Mucosa of rectum (tissue), 2 donors: ENCODE measurements around the gene KCNAB1.
"Not testable (repeated sequence)": the region's sequence is repeated elsewhere in the genome, so short reads cannot be mapped to it uniquely, and the experiment has no call there.

Source experiments
- H3K27ac ChIP-seq, 2 donors: one replicate each; pipeline ENCODE4 v1.7.0; 2013; ENCODE audit warnings: inconsistent platforms in 2 of 2, low read depth in 2 of 2, low read length in 2 of 2
- H3K27me3 ChIP-seq, 2 donors: one replicate each; pipeline ENCODE4 v1.7.0; 2013; ENCODE audit warnings: low read length in 2 of 2; ENCODE audit not compliant: control insufficient read depth in 2 of 2, insufficient read depth in 2 of 2
- H3K36me3 ChIP-seq, 2 donors: one replicate each; pipeline ENCODE4 v1.7.0; 2013; ENCODE audit warnings: low read length in 2 of 2; ENCODE audit not compliant: control insufficient read depth in 2 of 2, insufficient read depth in 2 of 2
- H3K4me1 ChIP-seq, 2 donors: one replicate each; pipeline ENCODE4 v1.7.0; 2013; ENCODE audit warnings: low read length in 2 of 2, mild to moderate bottlenecking in 1 of 2; ENCODE audit not compliant: control insufficient read depth in 2 of 2, insufficient read depth in 2 of 2
- H3K4me3 ChIP-seq, 2 donors: one replicate each; pipeline ENCODE4 v1.7.0; 2013; ENCODE audit warnings: low read length in 2 of 2
- H3K9ac ChIP-seq, 2 donors: one replicate each; pipeline ENCODE4 v1.7.0; 2013; ENCODE audit warnings: low read length in 2 of 2, low read depth in 1 of 2, mild to moderate bottlenecking in 1 of 2
- H3K9me3 ChIP-seq, 2 donors: one replicate each; pipeline ENCODE4 v1.7.0; 2013; ENCODE audit warnings: low read length in 2 of 2; ENCODE audit not compliant: control insufficient read depth in 2 of 2
- donor health status: healthy.
- donor health status: Normal muscosa, but diverticular disease.

The KCNAB1 gene

DNA sequence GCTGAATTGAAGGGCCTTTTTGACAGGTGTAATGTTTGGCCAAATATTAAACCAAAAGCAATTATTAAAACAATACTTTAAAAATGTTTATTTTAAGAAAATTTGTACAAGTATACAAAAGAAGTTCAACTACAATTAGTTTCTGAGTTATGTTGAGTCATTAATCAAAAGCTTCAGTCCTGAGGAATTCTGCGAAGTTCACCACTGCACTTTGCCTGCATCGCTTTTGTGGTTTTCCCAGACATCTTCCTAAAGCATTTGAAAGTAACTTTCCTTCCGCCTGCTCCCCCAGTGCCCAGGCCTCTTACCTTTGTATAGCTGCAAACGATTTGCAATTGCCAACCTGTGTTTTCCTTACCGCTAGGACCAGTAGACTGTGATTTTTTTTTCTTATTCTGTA is 69.5 kb downstream of the KCNAB1 start:
- no peaks in the 10 kb centered on the region for H3K27me3 ChIP-seq
- H3K4me1 ChIP-seq: no peaks in the 10 kb centered on the region
- H3K36me3 ChIP-seq: no peaks in the 10 kb centered on the region
- H3K27ac ChIP-seq: no peak overlapping the region
- no peak overlapping the region for H3K9ac ChIP-seq
- H3K4me3 ChIP-seq: no peak overlapping the region
- H3K9me3 ChIP-seq: no peaks in the 10 kb centered on the region

DNA sequence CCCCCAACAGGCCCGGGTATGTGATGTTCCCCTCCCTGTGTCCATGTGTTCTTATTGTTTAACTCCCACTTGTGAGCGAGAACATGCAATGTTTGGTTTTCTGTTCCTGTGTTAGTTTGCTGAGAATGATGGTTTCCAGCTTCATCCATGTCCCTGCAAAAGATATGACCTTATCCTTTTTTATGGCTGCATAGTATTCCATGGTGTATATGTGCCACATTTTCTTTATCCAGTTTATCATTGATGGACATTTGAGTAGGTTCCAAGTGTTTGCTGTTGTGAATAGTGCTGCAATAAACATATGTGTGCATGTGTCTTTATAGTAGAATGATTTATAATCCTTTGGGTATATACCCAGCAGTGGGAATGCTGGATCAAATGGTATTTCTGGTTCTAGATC is 74.6 kb downstream of the KCNAB1 start:
- not testable (repeated sequence) for H3K9me3 ChIP-seq, H3K27me3 ChIP-seq, H3K27ac ChIP-seq, H3K4me1 ChIP-seq, H3K36me3 ChIP-seq, H3K4me3 ChIP-seq, H3K9ac ChIP-seq

DNA sequence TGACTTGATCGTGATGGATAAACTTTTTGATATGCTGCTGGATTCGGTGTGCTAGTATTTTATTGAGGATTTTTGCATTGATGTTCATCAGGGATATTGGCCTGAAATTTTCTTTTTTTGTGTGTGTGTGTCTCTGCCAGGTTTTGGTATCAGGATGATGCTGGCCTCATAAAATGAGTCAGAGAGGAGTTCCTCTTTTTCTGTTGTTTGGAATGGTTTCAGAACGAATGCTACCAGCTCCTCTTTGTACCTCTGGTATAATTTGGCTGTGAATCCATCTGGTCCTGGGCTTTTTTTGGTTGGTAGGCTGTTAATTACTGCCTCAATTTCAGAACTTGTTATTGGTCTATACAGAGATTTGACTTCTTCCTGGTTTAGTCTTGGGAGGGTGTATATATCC is 76.8 kb downstream of the KCNAB1 start:
- H3K9me3 ChIP-seq, H3K27ac ChIP-seq, H3K4me3 ChIP-seq, H3K27me3 ChIP-seq, H3K9ac ChIP-seq, H3K4me1 ChIP-seq, H3K36me3 ChIP-seq: not testable (repeated sequence)

DNA sequence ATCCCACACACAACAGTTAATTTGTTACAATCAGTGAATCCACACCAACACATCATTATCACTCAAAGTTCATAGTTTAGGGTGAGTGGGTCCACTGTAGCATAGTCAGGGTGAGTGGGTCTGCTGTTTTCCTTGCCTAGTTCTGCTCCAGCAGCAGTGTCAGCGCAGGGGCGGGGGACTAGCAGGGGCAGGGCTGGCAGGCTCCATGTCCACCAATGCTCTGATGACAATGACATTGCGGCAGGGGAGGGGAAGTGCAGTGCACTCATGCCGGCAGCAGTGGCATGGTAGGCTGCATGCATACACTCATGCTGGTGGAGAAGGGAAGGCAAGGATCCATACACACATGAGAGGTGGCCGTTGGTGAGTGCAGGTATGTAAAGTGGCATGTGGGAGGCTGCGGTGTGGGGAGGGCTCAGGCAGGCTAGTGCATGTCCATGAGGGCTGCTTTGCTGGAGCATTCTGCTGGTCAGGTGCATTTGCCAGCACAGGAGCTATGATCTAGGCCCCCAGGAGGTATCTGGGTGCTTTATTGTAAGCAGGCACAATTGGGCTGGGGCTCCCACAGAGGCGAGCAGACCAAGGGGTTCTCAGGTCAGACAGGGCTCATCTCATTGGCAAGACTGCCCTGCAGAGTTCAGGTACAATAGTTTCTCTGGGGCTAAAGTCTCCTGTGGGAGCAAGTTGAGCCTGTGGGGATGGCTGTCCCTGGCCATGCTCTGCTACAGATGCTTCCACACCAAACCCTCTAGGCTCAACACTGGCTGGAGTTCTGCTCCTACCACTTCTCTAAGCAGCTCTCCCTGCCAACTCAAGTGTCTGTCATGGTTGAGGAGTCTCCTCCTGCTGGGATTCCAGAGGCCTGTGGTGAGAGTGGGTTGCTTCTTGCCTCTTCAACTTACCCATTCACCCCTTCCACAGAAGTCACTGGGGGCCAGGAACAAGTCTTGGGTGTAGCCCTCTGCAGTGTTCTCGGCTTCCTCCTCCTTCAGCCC is 81.3 kb downstream of the KCNAB1 start:
- Histone ChIP-seq H3K4me3 (no peak overlapping the region), H3K4me1 (no peaks in the 10 kb centered on the region), H3K27me3 (no peaks in the 10 kb centered on the region), H3K27ac (no peak overlapping the region), H3K9me3 (no peaks in the 10 kb centered on the region), H3K36me3 (no peaks in the 10 kb centered on the region), H3K9ac (no peak overlapping the region)

DNA sequence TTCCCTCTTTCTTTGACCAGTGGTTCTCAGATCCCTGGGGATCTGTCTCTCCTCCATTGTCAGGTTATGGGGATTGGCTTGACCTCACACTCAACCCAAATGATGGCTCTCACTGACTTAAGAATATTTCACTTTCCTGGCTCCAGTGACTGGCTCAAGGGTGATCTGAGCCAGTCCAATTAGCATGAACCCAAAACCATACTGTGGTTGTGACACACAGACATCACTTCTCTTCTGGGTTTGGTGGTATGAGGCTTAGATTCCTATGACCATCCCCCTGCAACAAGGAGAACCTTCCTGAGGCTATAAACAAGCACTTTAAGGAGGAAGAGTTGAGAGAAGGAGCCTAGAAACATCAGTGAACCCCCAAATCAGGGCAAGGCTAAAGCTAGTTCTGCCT is 85.8 kb downstream of the KCNAB1 start:
- no peaks in the 10 kb centered on the region for H3K9me3 ChIP-seq
- H3K4me3 ChIP-seq: no peak overlapping the region
- H3K4me1 ChIP-seq: no peaks in the 10 kb centered on the region
- H3K27me3 ChIP-seq: no peaks in the 10 kb centered on the region
- no peak overlapping the region for H3K9ac ChIP-seq
- no peaks in the 10 kb centered on the region for H3K36me3 ChIP-seq
- H3K27ac ChIP-seq: no peak overlapping the region

- Histone ChIP-seq H3K4me1 (no peaks in the 10 kb centered on the region), H3K27me3 (no peaks in the 10 kb centered on the region), H3K9me3 (no peaks in the 10 kb centered on the region), H3K27ac (no peak overlapping the region), H3K4me3 (no peak overlapping the region), H3K9ac (no peak overlapping the region), H3K36me3 (no peaks in the 10 kb centered on the region)
These were observed 87.7 kb downstream of the KCNAB1 start for GRCh38 chr3:156207802-156208685.

- H3K4me3 ChIP-seq: no peak overlapping the region
- H3K9me3 ChIP-seq: no peaks in the 10 kb centered on the region
- no peaks in the 10 kb centered on the region for H3K27me3 ChIP-seq
- no peaks in the 10 kb centered on the region for H3K36me3 ChIP-seq
- H3K4me1 ChIP-seq: no peaks in the 10 kb centered on the region
- H3K27ac ChIP-seq: no peak overlapping the region
- no peak overlapping the region for H3K9ac ChIP-seq
These were observed 89.4 kb downstream of the KCNAB1 start for GRCh38 chr3:156209631-156210335.

DNA sequence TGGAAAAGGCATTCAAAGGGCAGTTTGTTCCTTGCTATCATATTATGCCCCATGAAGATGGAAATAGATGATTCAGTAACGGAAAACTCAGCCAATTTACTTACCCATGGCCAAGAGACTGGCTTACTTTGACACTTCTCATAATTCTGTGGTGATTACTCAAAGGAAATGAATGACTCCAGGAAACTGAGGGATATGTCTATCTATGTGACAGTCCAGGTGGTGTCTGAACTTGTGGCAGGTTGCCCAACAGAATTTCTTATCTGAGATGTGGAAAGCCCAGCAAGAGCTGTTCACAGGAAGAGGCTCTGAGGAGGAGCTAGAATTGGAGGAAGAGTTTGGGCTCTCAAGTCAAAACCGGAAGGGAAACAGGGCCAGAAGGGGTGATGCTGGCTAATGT is 91.2 kb downstream of the KCNAB1 start:
- no peaks in the 10 kb centered on the region for H3K9me3 ChIP-seq
- no peaks in the 10 kb centered on the region for H3K27me3 ChIP-seq
- H3K9ac ChIP-seq: no peak overlapping the region
- no peak overlapping the region for H3K4me3 ChIP-seq
- no peaks in the 10 kb centered on the region for H3K4me1 ChIP-seq
- H3K27ac ChIP-seq: no peak overlapping the region
- no peaks in the 10 kb centered on the region for H3K36me3 ChIP-seq

GRCh38 chr3:156214676-156215075 is 94.3 kb downstream of the KCNAB1 start:
- Histone ChIP-seq H3K4me1 (no peaks in the 10 kb centered on the region), H3K9me3 (no peaks in the 10 kb centered on the region), H3K36me3 (no peaks in the 10 kb centered on the region), H3K9ac (no peak overlapping the region), H3K4me3 (no peak overlapping the region), H3K27ac (no peak overlapping the region), H3K27me3 (no peaks in the 10 kb centered on the region)

- Histone ChIP-seq H3K36me3 (no peaks in the 10 kb centered on the region), H3K27ac (no peak overlapping the region), H3K9ac (no peak overlapping the region), H3K4me1 (no peaks in the 10 kb centered on the region), H3K27me3 (no peaks in the 10 kb centered on the region), H3K4me3 (no peak overlapping the region), H3K9me3 (no peaks in the 10 kb centered on the region)
These were observed 95.4 kb downstream of the KCNAB1 start for GRCh38 chr3:156215751-156216150.
